Hepatocyte (in vitro differentiated cells): ENCODE results near the gene LRRC3B.

Source experiments
- CTCF ChIP-seq: fragments of 200-600 bp; sonication (generic); IDR thresholded peaks from 2 replicates; pipeline ENCODE4 v1.5.1; 2016; ENCODE audit warnings: antibody characterized with exemption, mild to moderate bottlenecking; ENCODE audit not compliant: poor library complexity
- EZH2 ChIP-seq: fragments of 200-600 bp; sonication (generic); IDR thresholded peaks from 2 replicates; pipeline ENCODE4 v1.6.1; 2016; ENCODE audit warnings: antibody characterized with exemption, mild to moderate bottlenecking, borderline replicate concordance
- EZH2phosphoT487 ChIP-seq: fragments of 200-600 bp; sonication (generic); IDR thresholded peaks from one replicate; pipeline ENCODE4 v1.6.1; 2018; ENCODE audit warnings: antibody characterized with exemption, mild to moderate bottlenecking, low read depth, moderate library complexity; ENCODE audit not compliant: unreplicated experiment, severe bottlenecking

- TF ChIP-seq CTCF: no peak
- TF ChIP-seq EZH2: no peak
- no peak for TF ChIP-seq EZH2phosphoT487
These were observed 47.8 kb upstream of the LRRC3B start for GRCh38 chr3:26574766-26575165.
